NT2/D1 (cell line): ENCODE data around the gene PARVA.

Experiments
- DNase-seq: peaks from one replicate; pipeline ENCODE4 v3.0.0-alpha.2; 2011; ENCODE audit warnings: low read depth, low spot score
- H3K27me3 ChIP-seq: 2 replicates; pipeline ENCODE4 v1.6.0; 2011; ENCODE audit warnings: mild to moderate bottlenecking; ENCODE audit not compliant: insufficient read length, insufficient read depth
- H3K36me3 ChIP-seq: 2 replicates; pipeline ENCODE4 v1.6.1; 2011; ENCODE audit warnings: mild to moderate bottlenecking, low read length, mixed read lengths; ENCODE audit not compliant: insufficient read depth, insufficient read length
- H3K4me1 ChIP-seq: 2 replicates; pipeline ENCODE4 v1.5.1; 2011; ENCODE audit not compliant: insufficient read depth, insufficient read length
- H3K4me3 ChIP-seq: 2 replicates; pipeline ENCODE4 v1.5.1; 2011; ENCODE audit warnings: low read depth; ENCODE audit not compliant: insufficient read length
- H3K9ac ChIP-seq: 2 replicates; pipeline ENCODE4 v1.6.0; 2011; ENCODE audit warnings: low read depth; ENCODE audit not compliant: insufficient read length
- H3K9me3 ChIP-seq: 2 replicates; pipeline ENCODE4 v1.5.1; 2011; ENCODE audit warnings: mild to moderate bottlenecking, low read length; ENCODE audit not compliant: insufficient read depth
- SUZ12 ChIP-seq: IDR thresholded peaks from 2 replicates; pipeline ENCODE4 v1.6.1; 2011; ENCODE audit not compliant: insufficient read length, insufficient read depth; ENCODE audit errors: extremely low read depth
- YY1 ChIP-seq: IDR thresholded peaks from 2 replicates; pipeline ENCODE4 v1.6.1; 2011; ENCODE audit not compliant: insufficient read length, insufficient read depth
- ZNF274 ChIP-seq: IDR thresholded peaks from 2 replicates; pipeline ENCODE4 v1.6.1; 2011; ENCODE audit warnings: mild to moderate bottlenecking, low read depth, low read length

PARVA gene

DNA sequence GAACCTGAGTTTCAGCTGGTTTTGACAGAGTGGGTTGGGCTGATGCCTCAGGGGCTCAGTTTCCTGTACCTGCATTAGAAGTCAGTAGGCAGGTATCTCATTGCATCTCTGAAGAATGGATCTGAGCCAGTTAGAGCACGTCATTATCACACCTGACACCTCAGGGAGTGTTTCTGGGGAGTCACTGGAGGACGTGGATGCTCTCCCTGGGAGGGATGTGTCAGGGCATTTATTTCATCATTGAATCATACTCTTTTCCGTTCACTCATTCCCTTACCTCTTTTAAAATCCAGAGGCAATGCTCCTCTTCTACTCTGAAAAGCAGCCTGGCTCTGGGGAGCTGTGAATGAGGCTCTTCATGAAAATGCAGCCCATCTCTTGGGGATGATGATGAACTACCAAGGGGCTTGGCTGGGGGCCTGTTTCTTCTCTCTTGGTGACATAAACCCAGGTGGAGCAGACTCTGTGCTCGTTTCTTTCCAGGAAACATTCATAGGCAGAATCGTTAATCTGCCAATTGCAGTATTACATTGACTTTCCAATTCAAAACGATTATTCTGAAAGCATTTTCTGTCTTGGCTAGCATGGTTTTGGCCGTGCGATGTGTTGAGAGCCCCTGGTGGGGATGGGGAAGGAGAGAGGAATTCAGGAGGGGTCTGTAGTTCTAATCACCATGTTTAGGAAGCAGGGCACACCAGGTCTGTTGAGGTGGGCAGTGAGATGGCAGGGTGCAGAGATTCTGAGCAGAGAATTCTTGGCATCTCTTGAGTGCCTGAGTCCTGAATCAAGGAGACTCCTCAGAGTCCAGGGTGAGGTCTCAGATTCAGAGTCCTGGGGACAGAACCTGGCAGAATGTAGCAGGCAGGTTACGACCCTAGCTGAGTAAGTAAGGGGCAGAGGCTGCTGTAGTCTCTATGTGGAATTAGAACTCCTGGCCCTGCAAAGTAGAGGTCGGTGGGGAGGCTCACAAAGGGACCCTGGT is 12.6 kb downstream of the PARVA start:
- Histone ChIP-seq H3K36me3 (peaks cover 11% of the 10 kb centered on the region), H3K4me1 (no peaks in the 10 kb centered on the region), H3K9me3 (peaks cover 14% of the 10 kb centered on the region; the same call in 1 of the 2 replicates), H3K4me3 (no peak overlapping the region), H3K9ac (no peak overlapping the region), H3K27me3 (no peaks in the 10 kb centered on the region)
- DNase-seq, result no peak
- TF ChIP-seq ZNF274, result no peak
- TF ChIP-seq SUZ12, result no peak
- no peak for TF ChIP-seq YY1

DNA sequence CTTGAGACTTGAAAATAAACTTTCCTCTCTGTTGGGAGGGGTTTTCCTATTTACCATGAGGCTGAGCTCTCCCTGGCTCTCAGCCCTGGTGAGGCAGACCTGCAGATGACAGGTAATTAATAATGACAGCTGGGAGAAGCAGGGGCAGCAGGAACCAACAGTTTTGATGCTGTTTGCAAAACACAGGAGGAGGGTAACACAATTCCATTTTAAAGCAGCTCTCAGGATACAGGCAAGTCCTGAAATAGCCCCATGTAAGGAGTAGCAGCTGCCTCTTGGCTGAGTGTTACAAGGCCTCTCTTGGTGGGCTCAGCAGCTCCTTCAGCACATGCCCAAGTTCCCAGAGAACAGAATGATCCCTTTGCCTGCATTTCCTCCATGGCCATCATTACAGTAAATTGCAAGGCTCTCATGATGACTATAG is 13.3 kb downstream of the PARVA start:
- no peak for TF ChIP-seq SUZ12
- TF ChIP-seq YY1, result no peak
- no peak for TF ChIP-seq ZNF274
- Histone ChIP-seq H3K9me3 (peaks cover 21% of the 10 kb centered on the region), H3K36me3 (peaks cover 14% of the 10 kb centered on the region), H3K27me3 (no peaks in the 10 kb centered on the region), H3K9ac (no peak overlapping the region), H3K4me3 (no peak overlapping the region), H3K4me1 (no peaks in the 10 kb centered on the region)
- DNase-seq, result no peak

DNA sequence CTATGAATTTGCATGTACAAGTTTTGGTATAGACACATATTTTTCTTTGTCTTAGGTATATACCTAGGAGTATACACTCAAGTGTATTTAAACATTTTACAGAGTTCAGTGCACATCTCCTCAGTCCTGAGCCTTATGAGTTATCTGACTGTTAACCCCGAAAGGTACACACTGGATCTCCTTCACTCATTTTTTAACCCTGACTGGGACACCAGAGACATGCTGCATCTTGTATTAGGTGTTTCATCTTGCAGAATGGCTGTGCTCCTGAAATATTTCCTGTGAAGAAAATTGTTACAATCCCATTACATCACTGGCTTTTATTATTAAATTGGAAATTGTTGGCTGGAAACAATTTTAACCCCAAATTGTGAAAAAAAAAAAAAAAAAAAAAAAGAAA is 15.3 kb downstream of the PARVA start:
- no peak overlapping the region for H3K4me3 ChIP-seq
- H3K4me1 ChIP-seq, result no peaks in the 10 kb centered on the region
- TF ChIP-seq YY1 (no peak), SUZ12 (no peak), ZNF274 (no peak)
- H3K9me3 ChIP-seq, result peaks cover 38% of the 10 kb centered on the region
- DNase-seq, result no peak
- no peak overlapping the region for H3K9ac ChIP-seq
- H3K36me3 ChIP-seq, result peaks cover 14% of the 10 kb centered on the region
- no peaks in the 10 kb centered on the region for H3K27me3 ChIP-seq

DNA sequence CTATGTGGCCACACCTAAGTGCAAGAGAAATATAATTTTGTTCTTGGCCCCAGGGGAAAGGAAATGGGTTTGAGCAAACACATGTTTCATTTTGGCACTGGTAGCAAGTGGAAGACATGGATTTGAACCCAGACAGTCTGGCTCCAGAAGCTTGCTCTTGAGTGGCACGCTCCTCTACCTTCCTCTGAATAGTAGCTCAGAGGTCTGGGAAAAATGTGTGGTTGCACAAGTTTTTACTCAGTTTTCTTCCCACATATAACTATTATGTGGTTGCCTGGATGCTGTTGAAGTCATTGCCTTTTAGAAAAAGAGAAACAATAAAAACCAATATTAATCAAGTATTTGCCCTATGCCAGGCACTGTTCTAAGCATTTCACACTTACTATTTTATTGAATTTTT is 16.3 kb downstream of the PARVA start:
- no peak overlapping the region for H3K9ac ChIP-seq
- H3K4me3 ChIP-seq, result no peak overlapping the region
- no peaks in the 10 kb centered on the region for H3K27me3 ChIP-seq
- peaks cover 38% of the 10 kb centered on the region for H3K9me3 ChIP-seq
- TF ChIP-seq SUZ12 (no peak), ZNF274 (no peak), YY1 (no peak)
- H3K36me3 ChIP-seq, result peaks cover 14% of the 10 kb centered on the region
- H3K4me1 ChIP-seq, result no peaks in the 10 kb centered on the region
- no peak for DNase-seq

DNA sequence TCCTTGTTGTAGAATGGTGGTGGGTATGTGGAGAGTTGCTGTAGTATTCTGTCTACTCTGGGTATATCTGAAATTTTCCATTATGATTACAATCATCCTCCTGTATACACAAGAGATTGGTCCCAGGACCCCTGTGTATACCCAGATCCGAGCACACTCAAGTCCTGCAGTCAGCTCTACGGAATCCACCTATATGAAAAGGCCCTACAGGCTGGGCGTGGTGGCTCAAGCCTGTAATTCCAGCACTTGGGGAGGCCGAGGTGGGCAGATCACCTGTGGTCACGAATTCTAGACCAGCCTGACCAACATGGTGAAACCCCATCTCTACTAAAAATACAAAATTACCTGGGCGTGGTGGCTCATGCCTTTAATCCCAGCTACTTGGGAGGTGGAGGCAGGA is 17.2 kb downstream of the PARVA start:
- no peak overlapping the region for H3K9ac ChIP-seq
- peaks cover 38% of the 10 kb centered on the region for H3K9me3 ChIP-seq
- peaks cover 14% of the 10 kb centered on the region for H3K36me3 ChIP-seq
- no peak overlapping the region for H3K4me3 ChIP-seq
- H3K27me3 ChIP-seq, result no peaks in the 10 kb centered on the region
- TF ChIP-seq ZNF274 (no peak), SUZ12 (no peak), YY1 (no peak)
- DNase-seq, result no peak
- H3K4me1 ChIP-seq, result no peaks in the 10 kb centered on the region

DNA sequence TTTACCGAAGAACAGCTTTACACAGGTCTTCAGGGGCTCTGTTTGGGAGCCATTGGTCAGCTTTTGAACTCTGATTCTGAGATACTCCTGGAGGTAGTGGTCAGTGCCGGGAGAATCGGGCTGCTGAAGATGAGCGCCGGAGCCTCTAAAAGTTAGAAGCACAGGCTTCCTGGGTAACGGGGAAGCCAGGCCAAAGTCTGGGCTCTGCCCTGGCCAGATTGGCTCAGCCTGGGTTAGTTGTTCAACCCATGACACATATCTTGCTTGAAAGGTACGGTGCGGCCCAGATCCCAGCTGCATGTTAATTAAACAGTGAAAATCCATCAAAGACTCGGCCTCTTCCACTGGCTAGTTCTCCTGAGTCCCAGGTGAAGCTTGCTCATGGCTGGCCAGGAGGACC is 18.0 kb downstream of the PARVA start:
- Histone ChIP-seq H3K9me3 (peaks cover 38% of the 10 kb centered on the region), H3K36me3 (peaks cover 14% of the 10 kb centered on the region), H3K27me3 (no peaks in the 10 kb centered on the region), H3K4me3 (no peak overlapping the region), H3K4me1 (no peaks in the 10 kb centered on the region), H3K9ac (no peak overlapping the region)
- TF ChIP-seq YY1, result no peak
- TF ChIP-seq ZNF274, result no peak
- no peak for TF ChIP-seq SUZ12
- DNase-seq, result no peak

DNA sequence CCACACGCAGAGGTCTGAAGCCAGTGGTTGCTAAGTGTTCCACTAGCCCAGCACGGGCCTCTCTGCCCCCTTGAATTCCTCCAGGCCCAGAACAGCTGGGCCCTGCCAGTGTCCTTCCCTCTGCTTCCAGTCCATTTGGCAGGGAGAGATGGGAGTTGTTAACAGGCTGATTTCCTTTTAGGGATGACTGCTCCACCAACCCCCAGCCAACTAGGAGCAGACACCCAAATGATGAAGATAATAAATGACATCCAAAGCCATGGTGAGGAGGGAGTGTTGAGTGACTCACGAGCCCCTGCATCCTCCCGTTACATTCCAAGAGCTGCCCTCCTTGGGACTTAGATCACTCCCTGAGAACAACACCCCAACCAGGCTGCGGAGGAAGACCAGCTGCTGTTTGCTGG is 20.6 kb downstream of the PARVA start:
- Histone ChIP-seq H3K9me3 (peaks cover 33% of the 10 kb centered on the region), H3K4me3 (no peak overlapping the region), H3K9ac (no peak overlapping the region), H3K27me3 (no peaks in the 10 kb centered on the region), H3K36me3 (peaks cover 10% of the 10 kb centered on the region), H3K4me1 (no peaks in the 10 kb centered on the region)
- DNase-seq, result no peak
- TF ChIP-seq YY1 (no peak), SUZ12 (no peak), ZNF274 (no peak)
